OCI-LY1 (cell line): ENCODE results near the gene ANKFN1.

Source experiments
- EZH2 ChIP-seq: fragments of 200-600 bp; sonication (generic), shearing (Covaris generic); IDR thresholded peaks from 2 replicates; pipeline ENCODE4 v1.8.0; 2017; ENCODE audit warnings: borderline replicate concordance, mixed run types, mild to moderate bottlenecking, antibody characterized with exemption, low read length, moderate library complexity, mixed read lengths
- TF ChIP-seq, protein P1 (sequence below): fragments of 200-600 bp; sonication (generic), shearing (Covaris generic); IDR thresholded peaks from 2 replicates; pipeline ENCODE4 v1.5.1; 2017; ENCODE audit warnings: mild to moderate bottlenecking, antibody characterized with exemption, low read length, moderate library complexity, mixed read lengths

DNA sequence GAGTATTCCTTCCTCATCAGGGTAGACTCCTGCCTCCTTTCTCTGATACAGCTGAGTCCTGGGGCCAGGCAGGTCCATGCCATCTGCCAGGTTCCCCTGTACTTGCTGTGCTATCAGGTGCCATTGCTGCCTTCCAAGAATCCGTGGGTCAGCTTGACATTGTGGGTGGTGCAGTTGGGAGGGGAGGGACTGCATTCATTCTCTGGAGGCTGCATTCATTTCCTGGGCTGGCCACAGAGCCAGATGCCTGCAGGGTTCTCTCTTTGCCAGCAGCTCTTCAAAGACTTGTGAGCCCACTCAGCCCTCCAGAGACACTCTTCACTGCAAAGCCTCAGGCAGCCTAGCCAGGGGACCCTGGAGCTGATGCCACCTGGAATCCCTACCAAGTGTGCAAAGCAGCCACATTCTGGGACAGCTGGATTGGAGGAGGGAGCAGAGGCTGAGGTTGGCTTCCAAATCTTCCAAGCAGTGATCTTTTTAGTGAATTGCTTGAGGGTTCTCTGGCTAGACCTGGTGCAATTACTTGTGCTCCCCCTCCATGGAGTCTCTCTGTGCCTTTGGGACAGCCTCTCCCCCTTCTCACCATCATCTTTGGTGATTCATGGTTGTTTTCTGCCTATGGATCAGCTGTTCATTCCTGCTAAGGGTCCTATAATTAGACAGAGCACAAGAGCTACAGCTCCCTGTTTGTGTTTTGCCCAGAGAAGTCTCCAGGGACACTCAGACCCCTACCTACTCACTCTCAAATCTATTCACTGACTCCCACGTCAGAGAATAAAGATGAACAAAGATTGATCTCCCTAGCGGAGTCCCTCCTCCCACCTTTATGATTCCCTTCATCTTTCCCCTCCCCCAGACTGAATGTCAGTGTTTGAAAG is 20.9 kb downstream of the ANKFN1 start:
- TF ChIP-seq, protein P1, sequence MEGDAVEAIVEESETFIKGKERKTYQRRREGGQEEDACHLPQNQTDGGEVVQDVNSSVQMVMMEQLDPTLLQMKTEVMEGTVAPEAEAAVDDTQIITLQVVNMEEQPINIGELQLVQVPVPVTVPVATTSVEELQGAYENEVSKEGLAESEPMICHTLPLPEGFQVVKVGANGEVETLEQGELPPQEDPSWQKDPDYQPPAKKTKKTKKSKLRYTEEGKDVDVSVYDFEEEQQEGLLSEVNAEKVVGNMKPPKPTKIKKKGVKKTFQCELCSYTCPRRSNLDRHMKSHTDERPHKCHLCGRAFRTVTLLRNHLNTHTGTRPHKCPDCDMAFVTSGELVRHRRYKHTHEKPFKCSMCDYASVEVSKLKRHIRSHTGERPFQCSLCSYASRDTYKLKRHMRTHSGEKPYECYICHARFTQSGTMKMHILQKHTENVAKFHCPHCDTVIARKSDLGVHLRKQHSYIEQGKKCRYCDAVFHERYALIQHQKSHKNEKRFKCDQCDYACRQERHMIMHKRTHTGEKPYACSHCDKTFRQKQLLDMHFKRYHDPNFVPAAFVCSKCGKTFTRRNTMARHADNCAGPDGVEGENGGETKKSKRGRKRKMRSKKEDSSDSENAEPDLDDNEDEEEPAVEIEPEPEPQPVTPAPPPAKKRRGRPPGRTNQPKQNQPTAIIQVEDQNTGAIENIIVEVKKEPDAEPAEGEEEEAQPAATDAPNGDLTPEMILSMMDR = no peak
- no peak for TF ChIP-seq EZH2
